Stimulated activated CD4-positive, alpha-beta T cell treated with anti-CD3 and anti-CD28 coated beads, TNF-alpha, amount 100 ng/mL, for 48 hours (primary cell): Measurements from ENCODE around the gene DPF1.

Source experiments
- DNase-seq, 3 donors: peaks; one replicate each; pipeline ENCODE4 v3.0.0-alpha.2; 2020; ENCODE audit warnings: low read depth in 3 of 3

Gene DPF1

GRCh38 chr19:38197937-38198704, 25.9 kb downstream of the DPF1 start:
- no peak for DNase-seq

GRCh38 chr19:38196948-38197656, 26.9 kb downstream of the DPF1 start:
- no peak for DNase-seq

- DNase-seq = no peak
Measured at GRCh38 chr19:38196245-38196837, 27.7 kb downstream of the DPF1 start.

DNA sequence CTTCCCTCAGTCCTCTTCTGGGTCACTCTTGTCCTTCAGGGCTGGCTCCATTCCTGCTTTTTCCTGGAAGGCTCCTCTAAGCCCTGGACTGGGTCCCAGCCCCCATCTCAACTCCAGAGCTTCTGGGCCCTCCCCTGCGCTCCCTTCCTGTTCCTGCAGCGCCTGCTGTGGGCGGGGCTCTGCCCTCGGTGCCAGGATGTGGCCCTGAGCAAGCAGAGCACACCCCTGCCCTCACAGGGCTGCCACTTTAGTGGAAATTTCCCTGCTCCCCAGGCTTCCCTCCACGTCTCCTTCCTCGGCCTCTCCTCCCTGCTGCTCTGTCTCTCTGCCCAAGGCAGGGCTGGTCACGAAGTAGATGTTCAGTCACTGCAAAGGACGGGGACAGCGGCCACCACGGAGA, 28.8 kb downstream of the DPF1 start:
- DNase-seq = no peak

DNA sequence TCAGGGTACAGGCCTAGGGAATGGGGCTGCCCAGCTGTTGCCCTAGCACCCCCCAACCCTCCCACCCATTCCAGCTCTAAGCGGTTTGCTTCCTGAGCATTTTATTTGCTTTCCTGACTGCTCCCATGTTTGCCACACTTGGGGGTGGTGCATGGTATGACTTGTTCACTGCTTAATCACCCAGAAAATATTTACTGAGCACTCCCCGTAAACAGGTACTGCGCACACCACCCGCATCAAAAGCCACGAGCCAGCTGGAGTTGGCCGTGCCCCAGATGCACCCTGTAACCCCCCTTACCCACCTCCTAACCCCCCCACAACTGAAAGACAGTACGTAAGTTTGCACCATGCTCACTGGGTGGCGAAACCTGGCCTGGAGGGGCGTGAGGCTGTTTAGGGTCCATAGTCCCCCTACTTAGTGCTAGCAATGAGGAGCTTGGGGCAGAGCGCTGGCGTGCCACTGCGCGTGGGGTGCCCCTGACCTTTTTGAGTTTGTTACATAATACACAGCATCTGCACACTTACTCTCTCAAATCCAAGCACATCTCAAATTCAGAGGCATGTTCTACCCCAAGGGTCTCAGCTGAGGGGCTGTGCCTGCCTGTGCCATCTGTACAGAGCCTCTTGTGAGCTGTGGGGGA, 29.8 kb downstream of the DPF1 start:
- no peak for DNase-seq

DNA sequence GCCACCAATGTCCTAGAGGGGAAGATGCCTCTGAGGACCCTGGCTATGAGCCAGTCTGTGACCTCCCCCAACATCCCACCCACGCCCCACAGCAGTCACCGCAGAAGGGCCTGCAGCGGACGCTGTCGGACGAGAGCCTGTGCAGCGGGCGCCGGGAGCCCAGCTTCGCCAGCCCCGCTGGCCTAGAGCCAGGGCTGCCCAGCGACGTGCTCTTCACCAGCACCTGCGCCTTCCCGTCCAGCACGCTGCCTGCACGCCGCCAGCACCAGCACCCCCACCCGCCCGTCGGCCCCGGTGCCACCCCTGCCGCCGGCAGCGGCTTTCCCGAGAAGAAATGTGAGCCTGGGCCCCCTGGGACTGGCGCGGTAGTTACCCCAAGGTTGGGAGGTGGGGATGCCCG, 30.6 kb downstream of the DPF1 start:
- no peak for DNase-seq

- no peak for DNase-seq
Measured at GRCh38 chr19:38191747-38192146, 32.3 kb downstream of the DPF1 start.

DNA sequence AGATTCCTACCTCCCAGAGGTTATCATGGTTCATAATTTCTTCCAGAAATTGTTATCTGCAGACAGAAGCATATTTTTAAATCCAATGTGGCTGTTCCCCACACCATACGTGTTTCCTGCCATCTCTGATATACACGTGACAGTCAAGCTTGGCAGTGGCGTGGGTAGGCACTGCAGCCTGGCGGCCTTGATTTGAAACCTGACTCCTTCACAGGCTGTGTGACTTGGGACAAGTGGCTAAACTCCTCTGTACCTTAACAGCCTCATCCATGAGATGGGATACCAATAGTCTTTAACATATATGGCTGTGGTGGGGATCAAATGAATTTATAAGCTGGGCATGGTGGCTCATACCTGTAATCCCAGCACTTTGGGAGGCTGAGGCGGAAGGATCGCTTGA, 33.2 kb downstream of the DPF1 start:
- no peak for DNase-seq

DNA sequence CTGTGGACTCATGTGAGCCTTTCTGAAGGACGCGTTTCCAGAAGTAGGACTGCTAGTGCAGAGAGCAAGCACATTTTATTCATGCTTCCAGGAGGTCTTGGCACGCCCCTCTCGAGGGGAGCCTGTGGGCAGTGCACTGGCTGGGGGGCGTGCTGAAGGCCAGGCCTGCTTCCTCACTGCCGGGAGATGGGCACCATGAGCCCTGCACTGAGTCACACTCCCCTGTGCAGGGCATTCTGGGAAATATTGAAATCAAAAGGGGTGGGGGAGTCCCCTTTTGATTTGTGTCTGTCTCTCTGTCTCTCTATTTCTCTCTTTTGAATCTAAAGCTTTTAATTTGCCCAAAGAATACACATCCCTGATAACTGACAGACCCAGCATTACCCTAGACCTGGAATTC, 34.0 kb downstream of the DPF1 start:
- no peak for DNase-seq

GRCh38 chr19:38185562-38185961, 38.5 kb downstream of the DPF1 start:
- no peak for DNase-seq

DNA sequence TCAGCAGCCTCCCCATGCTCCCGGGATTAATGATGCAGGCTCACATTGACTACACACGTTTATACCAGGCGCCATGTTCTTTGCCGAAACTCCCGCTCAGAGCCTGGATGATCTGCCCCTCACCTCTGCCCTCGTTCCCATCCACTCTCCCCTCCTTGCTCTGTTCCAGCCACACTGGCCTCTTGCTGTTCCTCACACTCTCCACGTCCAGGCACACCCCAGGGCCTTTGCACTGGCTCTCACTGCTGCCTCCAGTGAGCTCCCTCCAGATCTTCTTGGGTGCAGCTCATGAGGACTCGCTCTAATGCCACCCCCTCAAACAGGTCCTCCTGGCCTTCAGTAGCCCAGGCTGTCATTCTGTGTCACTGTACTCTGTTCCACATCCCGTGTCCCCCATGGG, 39.2 kb downstream of the DPF1 start:
- no peak for DNase-seq

DNA sequence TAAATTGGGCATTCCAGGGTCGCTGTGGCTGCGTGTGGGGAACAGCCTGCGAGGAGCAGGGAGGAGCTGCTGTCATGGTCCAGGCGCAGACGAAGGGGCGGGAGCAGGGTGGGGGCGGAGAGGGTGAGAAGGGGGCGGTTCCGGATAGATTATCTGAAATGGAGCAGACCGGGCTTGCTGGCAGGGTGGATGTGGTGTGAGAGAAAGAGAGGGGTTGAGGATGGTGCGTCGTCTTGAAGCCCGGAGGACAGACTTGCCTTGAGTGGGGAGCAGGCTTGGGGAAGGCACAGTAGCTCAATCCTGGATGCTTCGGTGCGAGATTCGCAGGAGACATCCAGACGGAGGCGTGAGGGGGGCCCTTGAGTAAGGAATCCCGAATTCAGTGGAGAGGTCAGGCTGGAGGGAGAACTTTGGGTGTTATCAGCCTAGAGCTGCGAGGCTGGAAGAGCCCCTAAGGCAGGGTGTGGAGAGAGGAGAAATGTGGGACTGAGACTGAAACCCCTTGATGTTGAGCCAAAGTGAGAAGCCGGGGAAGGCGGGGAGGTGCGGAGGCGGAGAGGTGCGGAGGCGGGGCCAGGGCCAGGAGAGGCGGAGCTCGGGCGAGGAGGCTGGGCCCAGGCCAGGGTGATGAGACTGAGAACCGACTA, 40.6 kb downstream of the DPF1 start:
- DNase-seq = no peak

GRCh38 chr19:38182536-38183210, 41.3 kb downstream of the DPF1 start:
- DNase-seq = no peak

DNA sequence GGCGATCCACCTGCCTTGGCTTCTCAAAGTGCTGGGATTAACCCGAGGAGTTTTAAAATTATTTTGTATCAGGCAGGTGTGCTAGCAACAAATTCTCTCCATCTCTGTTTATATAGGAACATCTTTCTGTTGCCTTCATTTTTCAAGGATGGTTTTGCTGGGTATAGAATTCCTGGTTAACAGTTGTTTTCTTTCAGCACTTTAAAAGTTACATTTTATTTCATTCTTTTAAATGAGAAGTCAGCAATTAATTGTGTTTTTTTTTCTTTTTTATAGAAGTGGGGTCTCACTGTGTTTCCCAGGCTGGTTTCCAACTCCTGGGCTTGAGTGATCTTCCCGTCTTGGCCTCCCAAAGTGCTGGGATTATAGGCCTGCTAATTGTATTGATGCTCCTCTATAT, 44.0 kb downstream of the DPF1 start:
- no peak for DNase-seq

- no peak for DNase-seq
Measured at GRCh38 chr19:38175422-38175821, 48.6 kb downstream of the DPF1 start.

- no peak for DNase-seq
Measured at GRCh38 chr19:38173291-38174041, 50.6 kb downstream of the DPF1 start.

DNA sequence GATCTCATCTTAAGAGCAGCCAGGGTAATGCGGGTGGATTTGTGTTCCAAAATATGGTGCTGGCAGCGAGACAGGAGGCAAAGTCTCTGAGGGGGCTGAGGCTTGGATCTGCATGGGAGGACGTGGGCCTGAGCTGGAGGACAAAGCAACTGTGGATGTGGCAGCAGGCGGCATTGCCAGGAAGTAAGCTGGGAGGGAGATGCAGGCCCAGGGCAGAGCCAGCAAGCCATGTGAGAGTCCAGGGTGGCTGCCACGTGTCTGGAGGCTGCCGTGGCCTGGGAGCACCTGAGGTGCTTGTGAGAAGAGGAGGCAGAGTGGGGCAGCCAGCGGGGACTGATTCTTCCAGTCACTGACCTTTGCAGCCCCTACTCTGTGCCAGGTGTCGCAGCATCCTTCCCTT, 52.0 kb downstream of the DPF1 start:
- DNase-seq = no peak

DNA sequence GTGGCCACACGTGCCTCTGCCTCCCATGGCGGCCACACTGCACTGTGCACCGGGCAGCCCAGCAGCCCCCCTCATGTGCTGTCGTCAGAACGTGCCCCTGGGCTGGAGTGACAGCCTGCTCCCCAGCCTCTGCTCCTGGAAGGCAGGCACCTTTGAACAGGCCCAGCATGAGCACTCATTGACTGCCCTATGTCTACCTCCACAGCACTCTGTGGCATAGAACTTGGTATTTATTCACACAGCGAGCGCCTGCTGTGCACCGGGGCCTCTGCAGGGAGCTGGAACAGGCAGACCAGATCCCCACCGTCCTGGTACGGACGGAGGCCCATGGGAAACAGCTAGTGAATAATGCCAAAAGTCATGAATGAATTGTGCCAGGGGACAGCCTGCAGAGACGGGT, 53.7 kb downstream of the DPF1 start:
- DNase-seq = no peak

GRCh38 chr19:38168637-38169036, 55.4 kb downstream of the DPF1 start:
- DNase-seq = no peak

GRCh38 chr19:38165335-38165734, 58.7 kb downstream of the DPF1 start:
- DNase-seq = no peak

DNA sequence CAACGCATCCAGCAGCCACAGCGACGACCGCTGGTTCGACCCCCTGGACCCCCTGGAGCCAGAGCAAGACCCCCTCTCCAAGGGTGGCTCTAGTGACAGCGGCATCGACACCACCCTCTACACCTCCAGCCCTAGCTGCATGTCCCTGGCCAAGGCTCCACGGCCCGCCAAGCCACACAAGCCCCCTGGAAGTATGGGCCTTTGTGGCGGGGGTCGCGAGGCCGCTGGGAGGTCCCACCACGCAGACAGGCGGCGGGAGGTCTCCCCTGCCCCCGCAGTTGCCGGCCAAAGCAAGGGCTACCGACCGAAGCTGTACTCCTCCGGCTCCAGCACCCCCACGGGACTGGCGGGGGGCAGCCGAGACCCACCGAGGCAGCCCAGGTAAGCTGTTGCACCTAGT, 59.5 kb downstream of the DPF1 start:
- DNase-seq = no peak
